GM19324 (cell line): Measurements from ENCODE around the gene ATXN1.

Source experiments
- ATAC-seq: cut with Tn5 transposase; IDR thresholded peaks from one replicate; pipeline ENCODE4 v1.9.1; 2021; ENCODE audit warnings: mild to moderate bottlenecking, moderate library complexity; ENCODE audit not compliant: unreplicated experiment, low FRiP score

ATXN1 gene

GRCh38 chr6:16358531-16359138 is 402.6 kb downstream of the ATXN1 start:
- ATAC-seq = no peak

DNA sequence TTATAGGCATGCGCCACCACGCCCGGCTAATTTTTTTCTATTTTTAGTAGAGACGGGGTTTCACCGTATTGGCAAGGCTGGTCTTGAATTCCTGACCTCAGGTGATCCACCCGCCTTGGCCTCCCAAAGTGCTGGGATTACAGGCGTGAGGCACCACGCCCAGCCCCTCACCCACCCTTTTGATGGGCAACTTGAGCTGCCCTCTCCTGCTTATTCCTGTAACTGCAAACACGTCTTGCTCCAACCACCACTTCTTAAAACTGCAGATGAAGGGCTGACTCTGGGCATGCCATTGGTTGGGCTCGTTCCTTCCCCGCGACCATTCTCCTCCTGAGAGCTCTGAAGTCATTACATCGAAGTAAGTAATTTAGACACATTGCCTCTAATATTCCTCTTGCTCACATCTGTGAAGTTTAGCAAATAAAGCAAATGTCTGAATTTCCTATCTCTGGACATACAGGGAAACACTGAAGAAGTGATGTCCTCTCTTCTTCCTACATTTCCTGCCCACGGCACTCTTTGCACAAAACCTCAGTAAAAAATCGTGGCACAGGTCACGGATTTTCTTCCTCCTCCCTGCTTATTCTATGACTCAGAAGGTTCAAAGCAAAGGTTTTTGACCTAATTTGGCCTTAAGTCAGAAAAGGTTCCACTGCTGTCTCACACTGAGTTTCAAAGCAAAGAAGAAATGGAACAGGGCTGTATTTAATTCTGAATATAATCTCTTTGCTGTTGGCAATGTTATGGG is 405.4 kb downstream of the ATXN1 start:
- ATAC-seq = no peak

- ATAC-seq = no peak
Measured at GRCh38 chr6:16355238-16355637, 406.0 kb downstream of the ATXN1 start.

DNA sequence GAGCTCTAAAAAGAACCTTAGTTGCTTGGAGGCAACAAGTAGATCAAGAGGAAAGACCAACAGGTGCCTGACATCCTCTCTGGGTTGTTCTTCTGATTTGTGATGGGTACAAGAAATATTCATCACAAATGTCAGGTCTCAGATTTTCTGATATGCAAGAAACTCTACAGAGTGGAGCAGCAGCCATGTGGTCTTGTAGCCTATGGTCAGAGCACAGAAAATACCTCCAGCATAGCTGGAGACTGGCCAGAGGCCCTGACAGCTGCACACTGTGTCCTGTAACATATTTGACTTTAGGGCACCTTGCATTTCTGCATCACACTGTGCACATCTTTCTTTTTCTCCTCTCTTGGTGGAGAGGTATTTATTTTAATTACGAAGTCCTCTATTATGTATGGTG is 406.6 kb downstream of the ATXN1 start:
- ATAC-seq = no peak

- ATAC-seq = no peak
Measured at GRCh38 chr6:16352821-16353438, 408.3 kb downstream of the ATXN1 start.

- ATAC-seq = no peak
Measured at GRCh38 chr6:16352258-16352635, 409.0 kb downstream of the ATXN1 start.

DNA sequence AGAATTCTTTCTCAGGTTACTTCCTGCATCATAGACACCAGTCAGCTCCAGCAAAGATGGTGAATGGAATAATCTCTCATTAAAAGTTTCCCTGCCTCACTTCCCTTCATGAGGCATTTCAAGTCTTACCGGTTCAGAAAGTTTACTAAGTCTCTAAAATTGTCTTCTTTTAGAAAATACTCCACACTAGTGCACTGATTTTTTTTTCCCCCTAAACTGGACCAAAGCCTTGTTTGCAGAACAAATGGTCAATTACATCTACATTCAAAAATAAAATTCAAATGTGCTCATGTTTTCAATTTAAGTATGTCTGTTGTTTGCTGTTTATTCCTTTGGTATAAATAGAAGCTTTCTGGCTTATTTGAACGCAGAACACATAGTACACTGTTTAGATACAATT is 411.7 kb downstream of the ATXN1 start:
- no peak for ATAC-seq

DNA sequence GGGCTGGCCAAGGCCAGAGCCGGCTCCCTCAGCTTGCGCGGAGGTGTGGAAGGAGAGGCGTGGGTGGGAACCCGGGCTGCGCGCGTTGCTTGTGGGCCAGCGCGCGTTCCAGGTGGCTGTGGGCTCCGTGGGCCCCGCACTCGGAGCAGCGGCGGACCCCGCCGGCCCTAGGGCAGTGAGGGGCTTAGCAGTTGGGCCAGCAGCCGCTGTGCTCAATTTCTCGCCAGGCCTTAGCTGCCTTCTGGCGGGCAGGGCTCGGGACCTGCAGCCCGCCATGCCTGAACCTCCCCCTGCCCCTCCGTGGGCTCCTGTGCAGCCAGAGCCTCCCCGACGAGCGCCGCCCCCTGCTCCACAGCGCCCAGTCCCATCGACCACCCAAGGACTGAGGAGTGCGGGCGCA is 414.4 kb downstream of the ATXN1 start:
- ATAC-seq = no peak

GRCh38 chr6:16345449-16346330 is 415.6 kb downstream of the ATXN1 start:
- ATAC-seq = no peak

DNA sequence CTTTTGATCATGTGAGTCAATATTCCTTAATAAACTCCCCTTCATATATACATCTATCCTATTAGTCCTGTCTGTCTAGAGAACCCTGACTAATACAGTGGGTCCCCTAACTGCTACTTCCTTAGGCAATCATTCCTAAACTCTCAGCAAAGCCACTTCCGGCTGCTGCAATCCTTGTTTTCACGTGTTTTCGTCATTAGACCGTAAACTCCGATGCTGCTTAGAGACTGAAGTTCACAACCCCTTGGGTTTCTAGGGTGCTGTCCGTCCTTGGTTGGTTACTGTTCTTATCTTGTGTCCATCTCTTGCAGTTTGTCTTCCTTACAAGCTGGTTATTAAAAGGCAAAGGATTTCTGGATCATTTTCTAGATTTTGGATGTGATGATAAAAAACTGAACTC is 416.5 kb downstream of the ATXN1 start:
- ATAC-seq = no peak

GRCh38 chr6:16343593-16343992 is 417.7 kb downstream of the ATXN1 start:
- ATAC-seq = no peak

- ATAC-seq = no peak
Measured at GRCh38 chr6:16339265-16339587, 422.0 kb downstream of the ATXN1 start.

- no peak for ATAC-seq
Measured at GRCh38 chr6:16338577-16339264, 422.5 kb downstream of the ATXN1 start.

DNA sequence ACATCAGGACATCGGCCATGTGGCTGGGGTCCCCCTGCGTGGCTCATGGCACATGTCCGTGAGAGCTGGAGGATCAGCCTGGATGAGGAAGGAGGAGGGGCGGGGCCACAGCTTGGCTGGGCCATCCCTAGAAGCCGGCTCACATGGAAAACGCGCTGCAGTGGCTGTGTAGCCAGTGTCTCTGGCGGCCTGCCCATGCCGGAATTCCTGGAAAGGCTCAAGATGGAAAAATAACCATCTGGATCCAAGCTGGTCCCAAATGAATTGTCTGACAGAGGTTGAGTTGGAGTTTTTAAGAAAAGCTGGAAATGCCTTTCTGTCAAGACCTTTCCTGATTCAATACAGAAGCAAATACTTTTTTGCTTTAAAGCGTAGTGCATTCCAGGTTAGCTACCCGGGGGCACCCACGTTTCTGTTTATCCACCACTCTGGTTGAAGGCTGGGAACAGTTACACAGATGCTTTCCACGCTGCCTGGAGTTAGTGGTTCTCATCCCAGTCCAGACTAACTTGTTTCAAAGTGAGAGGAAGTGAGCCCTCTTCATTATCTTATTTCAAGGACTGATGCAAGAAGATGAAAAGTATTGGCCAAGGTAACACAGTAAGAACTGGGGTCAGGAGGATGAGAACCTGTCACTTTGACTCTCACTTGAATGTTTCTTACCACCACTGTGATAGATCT is 423.8 kb downstream of the ATXN1 start:
- no peak for ATAC-seq

DNA sequence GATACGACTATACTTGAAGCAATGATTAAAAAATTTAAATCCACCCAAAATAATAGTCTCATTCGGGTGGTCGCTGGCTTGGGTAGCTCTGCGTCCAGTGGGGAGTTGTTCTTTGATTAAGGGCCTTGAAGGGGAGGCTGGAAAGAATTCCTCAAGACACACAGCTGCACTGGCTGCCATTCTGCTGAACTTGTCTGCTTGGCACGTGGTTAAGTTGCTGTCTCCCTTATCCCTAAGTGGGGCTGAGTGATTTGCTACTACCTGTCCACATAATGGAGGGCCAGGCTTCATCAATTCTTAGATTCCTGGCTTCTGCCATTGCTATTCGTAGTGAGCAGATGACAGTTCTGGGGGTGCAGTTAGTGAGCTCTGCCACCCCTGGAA is 424.4 kb downstream of the ATXN1 start:
- no peak for ATAC-seq

DNA sequence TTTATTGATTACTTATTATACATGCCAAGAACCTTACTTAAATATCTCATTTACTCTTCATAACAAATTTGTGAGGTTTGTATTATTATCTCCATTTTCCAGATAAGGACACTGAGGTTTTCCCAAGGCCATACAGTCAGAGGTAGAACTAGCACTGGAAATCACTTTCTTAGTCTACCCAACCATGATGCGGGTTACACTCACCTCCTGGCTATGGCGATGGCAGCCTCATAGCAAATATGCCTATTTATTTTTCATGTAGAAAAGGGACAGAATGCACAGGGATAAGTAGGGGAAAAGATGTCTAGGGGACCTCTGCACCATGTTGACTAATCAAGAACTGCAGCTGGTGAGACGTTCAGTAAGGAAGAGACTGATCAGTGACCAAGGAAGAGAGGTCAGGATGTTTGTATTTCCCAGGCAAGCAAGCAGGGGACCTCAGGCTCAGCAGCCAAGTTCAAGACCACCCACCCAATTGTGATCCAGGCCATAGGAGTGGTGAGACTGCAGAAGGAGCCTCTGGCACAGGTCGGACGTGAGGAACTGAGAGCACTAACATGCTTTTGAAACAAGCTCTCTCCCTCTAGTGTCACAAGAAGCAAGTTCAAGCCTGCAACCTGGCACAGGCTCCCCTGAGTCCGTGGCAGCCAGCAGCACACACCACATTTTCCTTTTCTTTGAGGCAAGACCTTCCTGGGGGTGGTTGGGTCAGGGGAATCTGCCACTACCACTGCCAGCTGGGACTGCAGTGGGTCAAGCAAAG is 425.0 kb downstream of the ATXN1 start:
- no peak for ATAC-seq

GRCh38 chr6:16335176-16335575 is 426.1 kb downstream of the ATXN1 start:
- no peak for ATAC-seq

DNA sequence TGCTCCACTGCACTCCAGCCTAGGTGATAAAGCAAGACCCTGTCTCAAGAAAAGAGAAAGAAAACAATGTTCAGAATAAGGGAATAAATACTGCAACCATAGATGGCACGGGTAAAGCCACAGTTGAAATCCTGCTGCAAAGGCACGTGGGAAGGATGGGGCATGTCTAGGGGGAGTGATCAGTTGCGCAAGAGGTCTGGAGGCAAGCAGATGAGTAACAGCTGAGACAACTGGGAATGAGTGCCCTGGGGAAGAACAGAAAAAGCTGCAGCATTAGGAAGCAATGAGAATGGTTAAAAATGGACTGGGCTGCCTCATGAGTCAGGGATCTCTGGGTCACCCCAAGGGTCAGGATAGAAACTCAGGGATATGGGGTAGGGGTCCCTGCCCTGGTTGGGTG is 426.6 kb downstream of the ATXN1 start:
- ATAC-seq = no peak

- no peak for ATAC-seq
Measured at GRCh38 chr6:16333580-16333979, 427.7 kb downstream of the ATXN1 start.
